ENCODE results near the gene CERS4.

Gene CERS4

GRCh38 chr19:8208119-8208921 lies 850 bp upstream of the CERS4 start:
- no peak for DNase-seq
- H3K23ac ChIP-seq (ENCODE audit: low read length in 2 of 2), result no peak overlapping the region
- H2AFZ ChIP-seq (ENCODE audit: low read depth, low read length), result no peak overlapping the region
- WGBS, result 40% methylated on average over 35 of the region's 35 CpGs
- H3K79me1 ChIP-seq (replicated peaks; ENCODE audit: low read length, poor library complexity, severe bottlenecking), result peaks cover 6% of the 10 kb centered on the region
- peak overlapping the region in 1 of 2 experiments; percentile 9 for H3K18ac ChIP-seq (ENCODE audit: low read depth in 1 of 2, low read length in 2 of 2)
- peak overlapping the region in 1 of 2 experiments; percentile 59 for H3K4ac ChIP-seq (ENCODE audit: low read depth in 1 of 2, low read length in 2 of 2)
- H3K27me3 ChIP-seq (ENCODE audit: control insufficient read depth in 1 of 2, insufficient read depth in 1 of 2, low read length in 2 of 2), result peaks cover 7 to 18% of the 10 kb centered on the region in 2 experiments
- H3K9ac ChIP-seq (ENCODE audit: low read length), result peak overlapping the region; percentile 69
- H3K14ac ChIP-seq (ENCODE audit: low read length in 2 of 2), result no peak overlapping the region
- H2BK12ac ChIP-seq (ENCODE audit: low read length in 2 of 2), result no peak overlapping the region
- H2BK120ac ChIP-seq (ENCODE audit: low read depth, low read length), result no peak overlapping the region
- no peak overlapping the region for H3K27ac ChIP-seq (ENCODE audit: low read length, poor library complexity, severe bottlenecking)
- H3K4me1 ChIP-seq (ENCODE audit: control insufficient read depth, insufficient read depth, low read depth, low read length), result peaks cover 18% of the 10 kb centered on the region
- peak overlapping the region; percentile 75 for H4K8ac ChIP-seq (ENCODE audit: low read length)
- H3K9me3 ChIP-seq (ENCODE audit: control insufficient read depth, low read length), result no peaks in the 10 kb centered on the region
- peak overlapping the region; percentile 65 for H2BK15ac ChIP-seq (ENCODE audit: low read depth, poor library complexity, severe bottlenecking)
- no peak overlapping the region for H2BK5ac ChIP-seq (ENCODE audit: low read depth, low read length, poor library complexity, severe bottlenecking)
- peak overlapping the region; percentile 66 for H3K4me2 ChIP-seq (ENCODE audit: low read length, poor library complexity, severe bottlenecking)
- peak overlapping the region; percentile 69 to 72 for H3K4me3 ChIP-seq (ENCODE audit: insufficient read depth in 1 of 2, low read depth in 1 of 2, low read length in 2 of 2)
- peak overlapping the region; percentile 71 for H4K91ac ChIP-seq (ENCODE audit: low read length)
- H2AK5ac ChIP-seq (ENCODE audit: low read length, severe bottlenecking), result no peak overlapping the region
- H3K36me3 ChIP-seq (ENCODE audit: control insufficient read depth in 1 of 2, insufficient read depth in 2 of 2, low read depth in 1 of 2, low read length in 2 of 2), result no peaks in the 10 kb centered on the region

GRCh38 chr19:8209462-8210378 lies 550 bp downstream of the CERS4 start:
- peak overlapping the region; percentile 52 to 58 for H3K18ac ChIP-seq (ENCODE audit: low read depth in 1 of 2, low read length in 2 of 2)
- H2AFZ ChIP-seq (ENCODE audit: low read depth, low read length), result peak overlapping the region; percentile 30
- H4K8ac ChIP-seq (ENCODE audit: low read length), result peak overlapping the region; percentile 92
- peaks cover 7 to 8% of the 10 kb centered on the region in 2 experiments for H3K27me3 ChIP-seq (ENCODE audit: control insufficient read depth in 1 of 2, insufficient read depth in 1 of 2, low read length in 2 of 2)
- peaks cover 0 to 5% of the 10 kb centered on the region in 2 experiments for H3K36me3 ChIP-seq (ENCODE audit: control insufficient read depth in 1 of 2, insufficient read depth in 2 of 2, low read depth in 1 of 2, low read length in 2 of 2)
- no peak overlapping the region for H2BK5ac ChIP-seq (ENCODE audit: low read depth, low read length, poor library complexity, severe bottlenecking)
- H3K23ac ChIP-seq (ENCODE audit: low read length in 2 of 2), result peak overlapping the region in 1 of 2 experiments; percentile 75
- peak overlapping the region; percentile 67 for H2BK120ac ChIP-seq (ENCODE audit: low read depth, low read length)
- peak overlapping the region; percentile 43 for H4K91ac ChIP-seq (ENCODE audit: low read length)
- peak overlapping the region; percentile 66 for H3K4me2 ChIP-seq (ENCODE audit: low read length, poor library complexity, severe bottlenecking)
- peak overlapping the region; percentile 88 for H3K9ac ChIP-seq (ENCODE audit: low read length)
- H3K4me3 ChIP-seq (ENCODE audit: insufficient read depth in 1 of 2, low read depth in 1 of 2, low read length in 2 of 2), result peak overlapping the region; percentile 69 to 91
- H3K9me3 ChIP-seq (ENCODE audit: control insufficient read depth, low read length), result no peaks in the 10 kb centered on the region
- no peak overlapping the region for H3K14ac ChIP-seq (ENCODE audit: low read length in 2 of 2)
- H2BK12ac ChIP-seq (ENCODE audit: low read length in 2 of 2), result peak overlapping the region in 1 of 2 experiments; percentile 31
- peaks cover 18% of the 10 kb centered on the region for H3K4me1 ChIP-seq (ENCODE audit: control insufficient read depth, insufficient read depth, low read depth, low read length)
- peak overlapping the region; percentile 27 to 85 for H3K4ac ChIP-seq (ENCODE audit: low read depth in 1 of 2, low read length in 2 of 2)
- no peak overlapping the region for H3K27ac ChIP-seq (ENCODE audit: low read length, poor library complexity, severe bottlenecking)
- peaks cover 6% of the 10 kb centered on the region for H3K79me1 ChIP-seq (replicated peaks; ENCODE audit: low read length, poor library complexity, severe bottlenecking)
- peak overlapping the region; percentile 78 for H2BK15ac ChIP-seq (ENCODE audit: low read depth, poor library complexity, severe bottlenecking)
- WGBS, result 6% methylated on average over 75 of the region's 78 CpGs
- DNase-seq, result peak; percentile 54
- H2AK5ac ChIP-seq (ENCODE audit: low read length, severe bottlenecking), result no peak overlapping the region

- no peak overlapping the region for H2BK15ac ChIP-seq (ENCODE audit: low read depth, poor library complexity, severe bottlenecking)
- H3K4me3 ChIP-seq (ENCODE audit: insufficient read depth in 1 of 2, low read depth in 1 of 2, low read length in 2 of 2), result peak overlapping the region in 1 of 2 experiments; percentile 91
- no peak overlapping the region for H3K23ac ChIP-seq (ENCODE audit: low read length in 2 of 2)
- no peaks in the 10 kb centered on the region for H3K9me3 ChIP-seq (ENCODE audit: control insufficient read depth, low read length)
- no peak overlapping the region for H4K91ac ChIP-seq (ENCODE audit: low read length)
- peak overlapping the region; percentile 66 for H3K4me2 ChIP-seq (ENCODE audit: low read length, poor library complexity, severe bottlenecking)
- no peak overlapping the region for H2BK5ac ChIP-seq (ENCODE audit: low read depth, low read length, poor library complexity, severe bottlenecking)
- H4K8ac ChIP-seq (ENCODE audit: low read length), result no peak overlapping the region
- no peak overlapping the region for H3K14ac ChIP-seq (ENCODE audit: low read length in 2 of 2)
- 79% methylated on average over 12 of the region's 13 CpGs for WGBS
- no peak overlapping the region for H3K4ac ChIP-seq (ENCODE audit: low read depth in 1 of 2, low read length in 2 of 2)
- no peak overlapping the region for H2AFZ ChIP-seq (ENCODE audit: low read depth, low read length)
- no peak overlapping the region for H2BK120ac ChIP-seq (ENCODE audit: low read depth, low read length)
- peak overlapping the region; percentile 88 for H3K9ac ChIP-seq (ENCODE audit: low read length)
- no peak for DNase-seq
- peaks cover 4 to 7% of the 10 kb centered on the region in 2 experiments for H3K27me3 ChIP-seq (ENCODE audit: control insufficient read depth in 1 of 2, insufficient read depth in 1 of 2, low read length in 2 of 2)
- no peak overlapping the region for H3K18ac ChIP-seq (ENCODE audit: low read depth in 1 of 2, low read length in 2 of 2)
- no peak overlapping the region for H2AK5ac ChIP-seq (ENCODE audit: low read length, severe bottlenecking)
- peaks cover 6% of the 10 kb centered on the region for H3K79me1 ChIP-seq (replicated peaks; ENCODE audit: low read length, poor library complexity, severe bottlenecking)
- peaks cover 1 to 5% of the 10 kb centered on the region in 2 experiments for H3K36me3 ChIP-seq (ENCODE audit: control insufficient read depth in 1 of 2, insufficient read depth in 2 of 2, low read depth in 1 of 2, low read length in 2 of 2)
- no peak overlapping the region for H2BK12ac ChIP-seq (ENCODE audit: low read length in 2 of 2)
- H3K4me1 ChIP-seq (ENCODE audit: control insufficient read depth, insufficient read depth, low read depth, low read length), result peaks cover 20% of the 10 kb centered on the region
- H3K27ac ChIP-seq (ENCODE audit: low read length, poor library complexity, severe bottlenecking), result no peak overlapping the region
Measured at GRCh38 chr19:8210421-8211101, 1.4 kb downstream of the CERS4 start.
